HepG2 (cell line): Measurements from ENCODE around the gene SEMA3F. TPM values are rescaled to one million over a fixed set of nuclear protein-coding genes. Genes with fewer than 3 reads are reported as not detected.

Experiments
- CHD4 ChIP-seq: fragments of 200-600 bp; sonication (generic); IDR thresholded peaks from 2 replicates; pipeline ENCODE4 v1.7.0; 2017; ENCODE audit warnings: mild to moderate bottlenecking, low read length, borderline replicate concordance
- ISX ChIP-seq: sonication (generic); formaldehyde crosslinking; conservative IDR thresholded peaks from 2 replicates; pipeline ENCODE4 v1.5.0; 2020; ENCODE audit warnings: missing genetic modification reagents
- MLLT10 ChIP-seq: sonication (generic); formaldehyde crosslinking; IDR thresholded peaks from 2 replicates; pipeline ENCODE4 v1.4.0; 2020; ENCODE audit warnings: missing genetic modification reagents
- TBP ChIP-seq: sonication (generic); formaldehyde crosslinking; IDR thresholded peaks from 2 replicates; pipeline ENCODE4 v1.5.0; 2020; ENCODE audit warnings: missing genetic modification reagents
- TOE1 ChIP-seq: sonication (generic); formaldehyde crosslinking; IDR thresholded peaks from 2 replicates; pipeline ENCODE4 v1.4.0; 2020; ENCODE audit warnings: mild to moderate bottlenecking, missing genetic modification reagents
- TSC22D2 ChIP-seq: sonication (generic); formaldehyde crosslinking; IDR thresholded peaks from 2 replicates; pipeline ENCODE4 v1.5.1; 2020; ENCODE audit warnings: missing genetic modification reagents, mild to moderate bottlenecking, borderline replicate concordance
- ZFP90 ChIP-seq: sonication (generic); formaldehyde crosslinking; IDR thresholded peaks from 2 replicates; pipeline ENCODE4 v1.8.0; 2022; ENCODE audit warnings: missing genetic modification reagents, mild to moderate bottlenecking, inconsistent platforms, borderline replicate concordance
- ZKSCAN8 ChIP-seq: IDR thresholded peaks from 2 replicates; pipeline ENCODE4 v1.6.1; 2016; ENCODE audit warnings: borderline replicate concordance, missing genetic modification reagents, missing compliant biosample characterization
- ZNF124 ChIP-seq: sonication (generic); formaldehyde crosslinking; IDR thresholded peaks from 2 replicates; pipeline ENCODE4 v1.4.0; 2020; ENCODE audit warnings: missing genetic modification reagents
- ZNF180 ChIP-seq: sonication (generic); formaldehyde crosslinking; IDR thresholded peaks from 2 replicates; pipeline ENCODE4 v1.4.0; 2020; ENCODE audit warnings: low read depth, missing genetic modification reagents, borderline replicate concordance
- ZNF230 ChIP-seq: sonication (generic); formaldehyde crosslinking; IDR thresholded peaks from 2 replicates; pipeline ENCODE4 v1.4.0; 2020; ENCODE audit warnings: mild to moderate bottlenecking, missing genetic modification reagents
- ZNF263 ChIP-seq: sonication (generic); formaldehyde crosslinking; IDR thresholded peaks from 2 replicates; pipeline ENCODE4 v1.4.0; 2020; ENCODE audit warnings: missing genetic modification reagents
- ZNF407 ChIP-seq: sonication (generic); formaldehyde crosslinking; IDR thresholded peaks from one replicate; pipeline ENCODE4 v1.5.1; 2020; ENCODE audit warnings: mild to moderate bottlenecking, missing genetic modification reagents; ENCODE audit errors: not compliant biosample characterization
- ZNF724P ChIP-seq: sonication (generic); formaldehyde crosslinking; IDR thresholded peaks from 2 replicates; pipeline ENCODE4 v1.8.0; 2022; ENCODE audit warnings: missing genetic modification reagents, borderline replicate concordance
- ZNF780A ChIP-seq: sonication (generic); formaldehyde crosslinking; IDR thresholded peaks from 2 replicates; pipeline ENCODE4 v1.8.0; 2022; ENCODE audit warnings: mild to moderate bottlenecking, missing genetic modification reagents, moderate library complexity
- ZNF781 ChIP-seq: sonication (generic); formaldehyde crosslinking; IDR thresholded peaks from 2 replicates; pipeline ENCODE4 v1.5.1; 2020; ENCODE audit warnings: borderline replicate concordance, mild to moderate bottlenecking, missing genetic modification reagents; ENCODE audit errors: not compliant biosample characterization
- ZNF850 ChIP-seq: sonication (generic); formaldehyde crosslinking; conservative IDR thresholded peaks from 2 replicates; pipeline ENCODE4 v1.9.0; 2021; ENCODE audit warnings: mild to moderate bottlenecking, missing genetic modification reagents
- polyA plus RNA-seq, 8 experiments: library from polyadenylated mRNA; depleted of rRNA in 3 of 8; stranded (reverse) in 7 of 8; unstranded in 1 of 8; fragments of >200 nt; fragmentation: Illumina TruSeq in 4 of 8; extraction: Trizol in 4 of 8; gene quantifications; 2 replicates each; pipeline versions ENCODE4 v1.2.1 to v1.2.3, GENCODE V29; 2011 to 2016; ENCODE audit warnings: low read depth in 4 of 8, missing spikeins in 1 of 8, mixed read lengths in 1 of 8; ENCODE audit not compliant: insufficient read depth in 1 of 8
- total RNA-seq, 5 experiments: library from RNA; depleted of rRNA; stranded (reverse); fragments of >200 nt; fragmentation: Illumina TruSeq; extraction: Trizol; gene quantifications; 2 replicates each; pipeline ENCODE4 v1.2.3, GENCODE V29; 2016; ENCODE audit warnings: low read depth in 1 of 5
- TF ChIP-seq, protein P1 (sequence below): sonication (generic); formaldehyde crosslinking; IDR thresholded peaks from 2 replicates; pipeline ENCODE4 v1.4.0; 2020; ENCODE audit warnings: low read depth, mild to moderate bottlenecking, missing genetic modification reagents

Gene SEMA3F
- total and polyA plus RNA-seq, 2 of the 13 experiments (the other 11 are each of a cell fraction or from before 2014, with no cell fraction given), result 7.6 to 17.2 TPM

DNA sequence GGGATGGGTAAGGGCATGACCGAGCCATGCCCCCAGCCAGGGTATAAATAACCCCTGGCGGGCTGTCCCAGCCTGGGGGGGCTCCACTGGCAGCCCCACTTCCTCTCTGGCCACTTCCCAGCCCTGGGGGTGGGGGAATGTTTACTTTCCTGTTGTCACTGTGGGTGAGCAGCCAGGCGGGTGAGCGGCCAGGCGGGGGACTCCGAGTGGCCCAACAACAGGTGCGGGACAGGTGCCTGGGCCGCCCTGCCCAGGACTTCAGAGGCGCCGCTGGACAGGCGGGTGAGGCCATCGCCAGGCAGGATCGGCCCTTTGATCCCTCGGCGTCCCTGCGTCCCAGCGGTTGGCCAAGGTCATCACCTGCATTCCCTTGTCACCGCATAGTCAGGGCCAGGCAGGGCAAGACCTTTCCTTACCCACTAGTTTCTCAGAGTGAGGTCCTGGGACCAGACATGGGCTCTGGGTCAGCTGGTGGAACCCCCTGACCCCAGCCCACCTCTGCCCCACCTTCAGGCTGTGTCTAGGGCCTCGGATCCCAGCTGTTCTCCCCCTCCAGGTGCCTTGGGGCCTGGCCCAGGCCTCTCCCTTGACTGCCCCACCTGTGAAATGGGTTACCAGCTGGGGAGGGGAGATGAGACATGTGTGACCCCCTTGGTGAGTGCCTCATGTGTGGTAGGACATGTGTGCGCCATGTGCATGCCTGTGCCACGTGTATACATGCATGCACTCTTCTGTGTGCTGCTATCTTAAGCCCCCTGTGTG lies 16.6 kb downstream of the SEMA3F start (continued):
- TF ChIP-seq ZNF407 (CRISPR knock-in tag) (no peak), MLLT10 (no peak), ZNF124 (CRISPR knock-in tag) (peak; percentile 94), ZNF724P (CRISPR knock-in tag) (peak; percentile 84; the same call in 1 of the 2 replicates), ISX (CRISPR knock-in tag) (no peak), ZNF780A (CRISPR knock-in tag) (no peak), ZNF850 (no peak), ZKSCAN8 (CRISPR knock-in tag) (peak; percentile 78; the same call in 1 of the 2 replicates), TBP (CRISPR knock-in tag) (no peak), ZNF180 (no peak), ZFP90 (CRISPR knock-in tag) (peak; percentile 70; the same call in 1 of the 2 replicates), ZNF230 (CRISPR knock-in tag) (peak; percentile 60; the same call in 1 of the 2 replicates), CHD4 (peak; percentile 87; the same call in 1 of the 2 replicates), ZNF781 (CRISPR knock-in tag) (peak; percentile 68), TOE1 (no peak), TSC22D2 (CRISPR knock-in tag) (0 out of 2 replicates have a peak, but pooled peaks have one; percentile 77), ZNF263 (CRISPR knock-in tag) (peak; percentile 45; the same call in 1 of the 2 replicates)
- TF ChIP-seq, protein P1, sequence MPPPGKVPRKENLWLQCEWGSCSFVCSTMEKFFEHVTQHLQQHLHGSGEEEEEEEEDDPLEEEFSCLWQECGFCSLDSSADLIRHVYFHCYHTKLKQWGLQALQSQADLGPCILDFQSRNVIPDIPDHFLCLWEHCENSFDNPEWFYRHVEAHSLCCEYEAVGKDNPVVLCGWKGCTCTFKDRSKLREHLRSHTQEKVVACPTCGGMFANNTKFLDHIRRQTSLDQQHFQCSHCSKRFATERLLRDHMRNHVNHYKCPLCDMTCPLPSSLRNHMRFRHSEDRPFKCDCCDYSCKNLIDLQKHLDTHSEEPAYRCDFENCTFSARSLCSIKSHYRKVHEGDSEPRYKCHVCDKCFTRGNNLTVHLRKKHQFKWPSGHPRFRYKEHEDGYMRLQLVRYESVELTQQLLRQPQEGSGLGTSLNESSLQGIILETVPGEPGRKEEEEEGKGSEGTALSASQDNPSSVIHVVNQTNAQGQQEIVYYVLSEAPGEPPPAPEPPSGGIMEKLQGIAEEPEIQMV (CRISPR knock-in tag), result peak; percentile 52; the same call in 1 of the 2 replicates
